H1 (cell line): Measurements from ENCODE around the gene GNB1L. TPM values are rescaled to one million over a fixed set of nuclear protein-coding genes. Genes with fewer than 3 reads are reported as not detected.

Source experiments
- CTCF ChIA-PET: fragments of 300-600 bp; sonication (Branson Sonifier 250); formaldehyde crosslinking; loops from one replicate; lab custom pipeline; 2021; ENCODE audit not compliant: partially characterized antibody; lab: Charles Lee
- POLR2A ChIA-PET: fragments of 300-600 bp; sonication (Branson Sonifier 250); formaldehyde crosslinking; loops from one replicate; lab custom pipeline; 2021; ENCODE audit warnings: inconsistent platforms; ENCODE audit not compliant: partially characterized antibody; lab: Charles Lee
- DNase-seq, 2 experiments: peaks; one replicate each; pipeline versions ENCODE4 v3.0.0 to v3.0.0-alpha.2; 2010 to 2022; ENCODE audit warnings: low spot score in 2 of 2, low read depth in 1 of 2, mixed read lengths in 1 of 2
- FAIRE-seq: peaks from 2 replicates; lab custom pipeline; 2011; peaks lifted over from hg19 to GRCh38; lab: Jason Lieb, UNC
- H2AFZ ChIP-seq: 2 replicates; pipeline ENCODE4 v1.8.1; 2012; ENCODE audit warnings: low read length, inconsistent platforms
- H2AK5ac ChIP-seq: 2 replicates; pipeline ENCODE4 v1.6.1; 2013; ENCODE audit warnings: low read depth, low read length
- H2BK120ac ChIP-seq: replicated peaks from 2 replicates; pipeline ENCODE3; 2013; ENCODE audit warnings: low read depth, low read length, inconsistent platforms
- H2BK12ac ChIP-seq: 2 replicates; pipeline ENCODE4 v1.6.1; 2013; ENCODE audit warnings: low read depth, low read length
- H2BK15ac ChIP-seq: 2 replicates; pipeline ENCODE4 v1.6.1; 2013; ENCODE audit warnings: low read length
- H2BK20ac ChIP-seq: 2 replicates; pipeline ENCODE4 v1.6.1; 2013; ENCODE audit warnings: low read length
- H2BK5ac ChIP-seq: 2 replicates; pipeline ENCODE4 v1.6.1; 2013; ENCODE audit warnings: low read depth, low read length
- H3K14ac ChIP-seq: 2 replicates; pipeline ENCODE4 v1.6.1; 2013; ENCODE audit warnings: inconsistent platforms; ENCODE audit not compliant: insufficient read length
- H3K18ac ChIP-seq: 2 replicates; pipeline ENCODE4 v1.6.1; 2013; ENCODE audit warnings: low read length; ENCODE audit errors: extremely low read depth
- H3K23ac ChIP-seq: 2 replicates; pipeline ENCODE4 v1.6.1; 2013; ENCODE audit warnings: inconsistent platforms; ENCODE audit not compliant: insufficient read length
- H3K23me2 ChIP-seq: 2 replicates; pipeline ENCODE4 v1.6.1; 2013; ENCODE audit warnings: low read depth, low read length
- H3K27ac ChIP-seq: 2 replicates; pipeline ENCODE4 v1.6.1; 2011; ENCODE audit warnings: low read depth, low read length, inconsistent platforms
- H3K27me3 ChIP-seq, 4 experiments: replicated peaks in 1 of 4; 1 replicate in 1 of 4; 2 replicates in 3 of 4; pipeline versions ENCODE4 v1.6.1 to v1.8.1; 2011 to 2013; ENCODE audit warnings: low read length in 3 of 4, mild to moderate bottlenecking in 3 of 4, inconsistent platforms in 2 of 4, mixed read lengths in 2 of 4, moderate library complexity in 1 of 4; ENCODE audit not compliant: control insufficient read depth in 3 of 4, insufficient read depth in 3 of 4; ENCODE audit errors: extremely low read depth in 1 of 4
- H3K36me3 ChIP-seq, 4 experiments: 2 replicates each; pipeline versions ENCODE4 v1.6.1 to v1.8.1; 2011 to 2013; ENCODE audit warnings: mild to moderate bottlenecking in 4 of 4, low read length in 3 of 4, moderate library complexity in 2 of 4, control low read depth in 1 of 4, inconsistent platforms in 1 of 4; ENCODE audit not compliant: insufficient read depth in 4 of 4, control insufficient read depth in 2 of 4
- H3K4ac ChIP-seq: replicated peaks from 2 replicates; pipeline ENCODE3; 2013; ENCODE audit warnings: low read length, low read depth, mixed read lengths, inconsistent platforms; ENCODE audit not compliant: insufficient read length
- H3K4me1 ChIP-seq, 4 experiments: replicated peaks in 1 of 4; 1 replicate in 1 of 4; 2 replicates in 3 of 4; pipeline versions ENCODE4 v1.6.1 to v1.8.1; 2011 to 2013; ENCODE audit warnings: low read length in 3 of 4, inconsistent platforms in 2 of 4, mixed read lengths in 1 of 4; ENCODE audit not compliant: insufficient read depth in 4 of 4, control insufficient read depth in 3 of 4
- H3K4me2 ChIP-seq, 2 experiments: 2 replicates each; pipeline versions ENCODE4 v1.6.1 to v1.8.1; 2011 to 2013; ENCODE audit warnings: low read depth in 2 of 2, low read length in 2 of 2, control low read depth in 1 of 2, inconsistent platforms in 1 of 2, mild to moderate bottlenecking in 1 of 2; ENCODE audit not compliant: insufficient read depth in 1 of 2
- H3K4me3 ChIP-seq, 4 experiments: fragments of 200-600, 300-600 bp in 1 of 4; sonication (generic), shearing (Covaris generic), sonication (Bioruptor Twin) in 1 of 4; 2 replicates each; pipeline versions ENCODE4 v1.5.1 to v1.8.1; 2011 to 2016; ENCODE audit warnings: low read length in 4 of 4, low read depth in 3 of 4, control low read depth in 2 of 4, inconsistent platforms in 2 of 4, mild to moderate bottlenecking in 2 of 4, mixed read lengths in 1 of 4, moderate library complexity in 1 of 4; ENCODE audit not compliant: insufficient read depth in 2 of 4; ENCODE audit errors: extremely low read depth in 1 of 4
- H3K56ac ChIP-seq: replicated peaks from 2 replicates; pipeline ENCODE3; 2013; ENCODE audit warnings: low read depth, mild to moderate bottlenecking, mixed read lengths, low read length, inconsistent platforms; ENCODE audit not compliant: insufficient read length
- H3K79me1 ChIP-seq: 2 replicates; pipeline ENCODE4 v1.6.1; 2013; ENCODE audit warnings: low read depth, low read length, control low read depth
- H3K79me2 ChIP-seq, 2 experiments: 2 replicates each; pipeline versions ENCODE4 v1.6.1 to v1.8.1; 2012 to 2013; ENCODE audit warnings: low read length in 2 of 2, mild to moderate bottlenecking in 2 of 2, inconsistent platforms in 1 of 2; ENCODE audit not compliant: insufficient read depth in 2 of 2, control insufficient read depth in 1 of 2
- H3K9ac ChIP-seq, 4 experiments: replicated peaks in 1 of 4; 1 replicate in 1 of 4; 2 replicates in 3 of 4; pipeline versions ENCODE4 v1.6.1 to v1.8.1; 2011 to 2013; ENCODE audit warnings: low read depth in 3 of 4, low read length in 3 of 4, control low read depth in 2 of 4, mild to moderate bottlenecking in 2 of 4, moderate library complexity in 2 of 4, inconsistent platforms in 1 of 4; ENCODE audit errors: extremely low read depth in 1 of 4
- H3K9me3 ChIP-seq, 2 experiments: 2 replicates each; pipeline versions ENCODE4 v1.6.1 to v1.8.1; 2012 to 2013; ENCODE audit warnings: mild to moderate bottlenecking in 2 of 2, moderate library complexity in 2 of 2, control low read depth in 1 of 2, inconsistent platforms in 1 of 2, low read depth in 1 of 2, low read length in 1 of 2, mixed read lengths in 1 of 2; ENCODE audit not compliant: insufficient read depth in 2 of 2
- H4K20me1 ChIP-seq, 2 experiments: replicated peaks in 1 of 2; 2 replicates each; pipeline versions ENCODE3 to v1.8.1; 2011 to 2013; ENCODE audit warnings: inconsistent platforms in 2 of 2, low read length in 2 of 2, mild to moderate bottlenecking in 1 of 2; ENCODE audit not compliant: insufficient read depth in 2 of 2, control insufficient read depth in 1 of 2
- H4K5ac ChIP-seq: 2 replicates; pipeline ENCODE4 v1.6.1; 2013; ENCODE audit warnings: low read length, low read depth, mixed read lengths, inconsistent platforms; ENCODE audit not compliant: insufficient read length
- H4K8ac ChIP-seq: 2 replicates; pipeline ENCODE4 v1.8.0; 2013; ENCODE audit warnings: mild to moderate bottlenecking, moderate library complexity, low read length, inconsistent platforms; ENCODE audit not compliant: insufficient read depth; ENCODE audit errors: extremely low read depth
- H4K91ac ChIP-seq: replicated peaks from 2 replicates; pipeline ENCODE3; 2013; ENCODE audit warnings: low read length, mixed read lengths, inconsistent platforms; ENCODE audit not compliant: insufficient read length
- BRCA1 ChIP-seq: IDR thresholded peaks from 2 replicates; pipeline ENCODE4 v1.6.1; 2012; ENCODE audit warnings: low read depth, low read length, improper control_type of control experiment
- CREB1 ChIP-seq: IDR thresholded peaks from 2 replicates; pipeline ENCODE4 v1.6.1; 2012; ENCODE audit warnings: inconsistent platforms
- RBBP5 ChIP-seq: IDR thresholded peaks from 2 replicates; pipeline ENCODE4 v1.7.1; 2012; ENCODE audit warnings: low read depth, mild to moderate bottlenecking, inconsistent platforms, low read length, moderate library complexity, borderline replicate concordance
- WGBS, 2 experiments: shearing (Covaris generic) in 1 of 2; methylation state at CpG; one replicate each; pipeline versions ENCODE4 v1.1.6 to v1.1.7; 2013 to 2015; ENCODE audit warnings: low lambda C conversion rate in 2 of 2, mixed read lengths in 2 of 2, inconsistent platforms in 1 of 2, low coverage in 1 of 2, missing lambda C conversion rate in 1 of 2; ENCODE audit not compliant: insufficient replicate concordance in 2 of 2, insufficient coverage in 1 of 2, insufficient read length in 1 of 2; ENCODE audit errors: extremely low coverage in 1 of 2, missing lambda C conversion rate in 1 of 2; 5-methylcytosine and 5-hydroxymethylcytosine counted together
- polyA plus RNA-seq, 7 experiments: library from polyadenylated mRNA; depleted of rRNA in 3 of 7; stranded (reverse) in 5 of 7; unstranded in 2 of 7; fragments of >200 nt in 5 of 7; fragments of 200-250 nt in 2 of 7; gene quantifications; 1 replicate in 5 of 7; 2 replicates in 1 of 7; 4 replicates in 1 of 7; pipeline versions ENCODE4 v1.2.1 to v1.2.3, GENCODE V29; 2011 to 2013; ENCODE audit warnings: missing spikeins in 2 of 7, mixed read lengths in 2 of 7
- total RNA-seq: library from RNA; stranded (reverse); fragmentation: NEBNext Ultra II Directional; extraction: Animal tissue kit (Norgen Biotek cat#: 25700); gene quantifications from 2 replicates; pipeline ENCODE4 v1.2.1, GENCODE V29; 2021

GNB1L gene
- total and polyA plus RNA-seq, 2 of the 8 experiments (the other 6 are each of a cell fraction or from before 2014, with no cell fraction given), result 14.0 to 15.6 TPM

DNA sequence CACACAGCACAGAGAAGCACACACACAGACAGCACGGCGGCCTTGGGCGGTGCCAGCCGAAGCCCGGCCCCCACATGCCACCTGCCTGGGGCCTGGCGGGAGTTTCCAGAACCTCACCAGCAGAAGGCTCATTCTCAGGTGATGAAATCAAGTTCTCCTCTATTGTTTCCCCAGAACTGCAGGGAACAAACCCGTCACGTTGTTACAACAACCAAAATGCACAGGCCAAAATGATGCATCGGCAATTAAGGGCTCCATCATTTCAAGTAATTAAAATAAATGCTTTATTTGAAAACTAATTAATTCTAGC, 30.8 kb downstream of the GNB1L start:
- no peak for FAIRE-seq
- no peak overlapping the region for H3K27ac ChIP-seq

More for the DNA sequence above, 30.8 kb downstream of the GNB1L start:
- no peaks in the 10 kb centered on the region for H3K23me2 ChIP-seq
- H3K4me1 ChIP-seq, result peaks cover 0 to 10% (median 1%) of the 10 kb centered on the region in 4 experiments; a peak in 4 of 7 replicates
- DNase-seq, result no peak
- H4K91ac ChIP-seq, result no peak overlapping the region
- H2BK20ac ChIP-seq, result no peak overlapping the region
- H3K4me3 ChIP-seq, result no peak overlapping the region
- no peak overlapping the region for H2AFZ ChIP-seq
- no peaks in the 10 kb centered on the region for H3K79me1 ChIP-seq
- H4K8ac ChIP-seq, result peak overlapping the region; percentile 62; the same call in 1 of the 2 replicates
- H3K27me3 ChIP-seq, result peaks cover 0 to 2% (median 0%) of the 10 kb centered on the region in 4 experiments; a peak in 1 of 7 replicates
- H3K18ac ChIP-seq, result no peak overlapping the region
- CTCF ChIA-PET, result interaction anchor here (2.8 kb wide), 1 partner anchor 18 kb away, joined by 6 read pairs; no protein-coding TSS in a partner anchor
- H4K20me1 ChIP-seq, result peaks cover 3 to 10% of the 10 kb centered on the region in 2 experiments
- no peaks in the 10 kb centered on the region for H3K79me2 ChIP-seq
- H3K56ac ChIP-seq, result no peak overlapping the region
- WGBS, 2 experiments, result 96% methylated on average over 9 of the region's 9 CpGs; no CpG with 5 or more reads in 1 of the 2 experiments
- no peak overlapping the region for H3K9ac ChIP-seq
- no peak overlapping the region for H3K4ac ChIP-seq
- H3K36me3 ChIP-seq, result no peaks in the 10 kb centered on the region
- H3K14ac ChIP-seq, result no peak overlapping the region
- no peak overlapping the region for H2BK120ac ChIP-seq
- no peaks in the 10 kb centered on the region; a peak in 1 of 4 replicates for H3K9me3 ChIP-seq
- TF ChIP-seq BRCA1, result no peak
- TF ChIP-seq RBBP5, result no peak
- no peak for TF ChIP-seq CREB1
- H2BK12ac ChIP-seq, result peak overlapping the region; percentile 88; the same call in 1 of the 2 replicates
- H2AK5ac ChIP-seq, result 0 out of 2 replicates have a peak overlapping the region, but pooled peaks have one; percentile 97
- no peak overlapping the region for H3K23ac ChIP-seq
- H2BK5ac ChIP-seq, result peak overlapping the region; percentile 78; the same call in 1 of the 2 replicates
- no peak overlapping the region for H3K4me2 ChIP-seq
- H2BK15ac ChIP-seq, result peak overlapping the region; percentile 66; the same call in 1 of the 2 replicates
- H4K5ac ChIP-seq, result no peak overlapping the region
- POLR2A ChIA-PET, result no interaction called here
